WTC11 (cell line): ENCODE results near the gene ASB2. TPM values are rescaled to one million over a fixed set of nuclear protein-coding genes. Genes with fewer than 3 reads are reported as not detected.

Experiments used
- ATAC-seq: fragments of 200-7000 bp; cut with Tn5 transposase; 2 replicates; pipeline ENCODE4 v1.10.0; 2021; ENCODE audit warnings: mild to moderate bottlenecking, moderate library complexity
- CTCF ChIA-PET: fragments of 300-600 bp; sonication (Branson Sonifier 250); formaldehyde crosslinking; loops from one replicate; lab custom pipeline; 2021; ENCODE audit warnings: antibody characterized with exemption; lab: Charles Lee
- POLR2A ChIA-PET: fragments of 350-600 bp; sonication (Branson Sonifier 250); formaldehyde crosslinking; loops from one replicate; lab custom pipeline; 2021; ENCODE audit warnings: antibody characterized with exemption; lab: Charles Lee
- DNase-seq: peaks from one replicate; pipeline ENCODE4 v3.0.0; 2021; ENCODE audit warnings: low spot score
- H3K27ac Mint-ChIP-seq: 2 replicates; pipeline ENCODE4 v1.8.0; 2021; ENCODE audit warnings: mixed read lengths
- H3K27me3 Mint-ChIP-seq: 2 replicates; pipeline ENCODE4 v1.8.0; 2021; ENCODE audit warnings: low read depth, mild to moderate bottlenecking, moderate library complexity, mixed read lengths
- H3K36me3 Mint-ChIP-seq: 2 replicates; pipeline ENCODE4 v1.8.0; 2021; ENCODE audit warnings: mixed read lengths
- H3K4me1 Mint-ChIP-seq: 2 replicates; pipeline ENCODE4 v1.8.0; 2022; ENCODE audit warnings: mixed read lengths
- H3K4me3 Mint-ChIP-seq: 2 replicates; pipeline ENCODE4 v1.8.0; 2021; ENCODE audit warnings: mild to moderate bottlenecking, moderate library complexity, mixed read lengths
- H3K9me3 Mint-ChIP-seq: 2 replicates; pipeline ENCODE4 v1.8.0; 2021; ENCODE audit warnings: mixed read lengths
- AR ChIP-seq: fragments of 250-450 bp; sonication (Bioruptor Pico); IDR thresholded peaks from 2 replicates; pipeline ENCODE4 v1.9.0; 2021; ENCODE audit warnings: mild to moderate bottlenecking
- ARID4B ChIP-seq: sonication (generic); formaldehyde crosslinking; IDR thresholded peaks from 2 replicates; pipeline ENCODE4 v1.8.0; 2023; ENCODE audit warnings: missing genetic modification reagents, mild to moderate bottlenecking, borderline replicate concordance
- ATF3 ChIP-seq: sonication (generic); formaldehyde crosslinking; conservative IDR thresholded peaks from 2 replicates; pipeline ENCODE4 v1.8.1; 2022; ENCODE audit warnings: mild to moderate bottlenecking, missing genetic modification reagents
- E2F4 ChIP-seq: sonication (generic); formaldehyde crosslinking; IDR thresholded peaks from 2 replicates; pipeline ENCODE4 v1.8.1; 2022; ENCODE audit warnings: low read depth, mild to moderate bottlenecking, moderate library complexity, missing genetic modification reagents, borderline replicate concordance
- ELF4 ChIP-seq: sonication (generic); formaldehyde crosslinking; IDR thresholded peaks from 2 replicates; pipeline ENCODE4 v1.8.1; 2022; ENCODE audit warnings: low read depth, mild to moderate bottlenecking, moderate library complexity, missing genetic modification reagents
- FOXJ3 ChIP-seq: sonication (generic); formaldehyde crosslinking; IDR thresholded peaks from 2 replicates; pipeline ENCODE4 v1.9.0; 2021; ENCODE audit warnings: missing genetic modification reagents, mild to moderate bottlenecking, borderline replicate concordance
- HMGXB4 ChIP-seq: sonication (generic); formaldehyde crosslinking; IDR thresholded peaks from 2 replicates; pipeline ENCODE4 v1.8.1; 2023; ENCODE audit warnings: mild to moderate bottlenecking, moderate library complexity, missing genetic modification reagents
- JAZF1 ChIP-seq: fragments of 250-450 bp; sonication (Bioruptor Pico); IDR thresholded peaks from 2 replicates; pipeline ENCODE4 v1.9.0; 2021; ENCODE audit warnings: moderate library complexity, mild to moderate bottlenecking, inconsistent platforms
- NR1H2 ChIP-seq: sonication (generic); formaldehyde crosslinking; IDR thresholded peaks from 2 replicates; pipeline ENCODE4 v1.9.0; 2021; ENCODE audit warnings: mild to moderate bottlenecking, moderate library complexity, missing genetic modification reagents
- PREB ChIP-seq: sonication (generic); formaldehyde crosslinking; IDR thresholded peaks from 2 replicates; pipeline ENCODE4 v1.8.1; 2022; ENCODE audit warnings: mild to moderate bottlenecking, missing genetic modification reagents, moderate library complexity, borderline replicate concordance
- SMAD3 ChIP-seq: sonication (generic); formaldehyde crosslinking; IDR thresholded peaks from 2 replicates; pipeline ENCODE4 v1.8.0; 2022; ENCODE audit warnings: missing genetic modification reagents, mild to moderate bottlenecking, borderline replicate concordance
- SP1 ChIP-seq: sonication (generic); formaldehyde crosslinking; conservative IDR thresholded peaks from 2 replicates; pipeline ENCODE4 v1.8.1; 2022; ENCODE audit warnings: missing genetic modification reagents
- TEAD1 ChIP-seq: sonication (generic); formaldehyde crosslinking; IDR thresholded peaks from 2 replicates; pipeline ENCODE4 v1.8.0; 2022; ENCODE audit warnings: mild to moderate bottlenecking, missing genetic modification reagents
- ZBTB21 ChIP-seq: sonication (generic); formaldehyde crosslinking; IDR thresholded peaks from 2 replicates; pipeline ENCODE4 v1.8.1; 2023; ENCODE audit warnings: mild to moderate bottlenecking, missing genetic modification reagents, borderline replicate concordance
- ZNF138 ChIP-seq: sonication (generic); formaldehyde crosslinking; conservative IDR thresholded peaks from 2 replicates; pipeline ENCODE4 v1.8.1; 2022; ENCODE audit warnings: mild to moderate bottlenecking, moderate library complexity, missing genetic modification reagents
- ZNF263 ChIP-seq: sonication (generic); formaldehyde crosslinking; IDR thresholded peaks from 2 replicates; pipeline ENCODE4 v1.8.1; 2022; ENCODE audit warnings: low read depth, mild to moderate bottlenecking, moderate library complexity, missing genetic modification reagents
- ZNF671 ChIP-seq: fragments of 250-450 bp; sonication (Bioruptor Pico); IDR thresholded peaks from 2 replicates; pipeline ENCODE4 v1.8.0; 2021; ENCODE audit warnings: mild to moderate bottlenecking
- total RNA-seq: library from RNA; stranded (reverse); gene quantifications from 3 replicates; pipeline ENCODE4 v1.2.3, GENCODE V29; 2021

The ASB2 gene
- total RNA-seq, 1 experiment from 2014 or later: 0.37 TPM

GRCh38 chr14:93945070-93945399 is 31.3 kb downstream of the ASB2 start:
- no peak for DNase-seq
- ChIA-PET CTCF (interaction anchor here (1.0 to 1.6 kb wide), 3 partner anchors 25 to 57 kb away, joined by 3 to 4 read pairs (median 3); no protein-coding TSS in a partner anchor), POLR2A (no interaction called here)
- no peaks in the 10 kb centered on the region for H3K9me3 Mint-ChIP-seq
- peaks cover 4% of the 10 kb centered on the region; the same call in 1 of the 2 replicates for H3K27me3 Mint-ChIP-seq
- peaks cover 8% of the 10 kb centered on the region for H3K4me1 Mint-ChIP-seq
- no peak overlapping the region for H3K4me3 Mint-ChIP-seq
- TF ChIP-seq ZNF138 (CRISPR knock-in tag) (no peak), JAZF1 (CRISPR knock-in tag) (no peak)
- TF ChIP-seq, all 79 proteins: peak for 0
- no peak overlapping the region for H3K27ac Mint-ChIP-seq
- no peak for ATAC-seq
- H3K36me3 Mint-ChIP-seq: no peaks in the 10 kb centered on the region

- CTCF ChIA-PET: interaction anchor here (1.4 to 1.6 kb wide), 2 partner anchors 26 to 58 kb away, joined by 3 to 4 read pairs; no protein-coding TSS in a partner anchor
- no peak for ATAC-seq
- DNase-seq: no peak
- Mint-ChIP-seq H3K4me1 (peaks cover 8% of the 10 kb centered on the region), H3K27ac (no peak overlapping the region), H3K36me3 (no peaks in the 10 kb centered on the region), H3K4me3 (no peak overlapping the region), H3K9me3 (no peaks in the 10 kb centered on the region), H3K27me3 (peaks cover 8% of the 10 kb centered on the region)
- TF ChIP-seq ZNF671 (CRISPR knock-in tag): no peak
- TF ChIP-seq E2F4 (CRISPR knock-in tag): no peak
- POLR2A ChIA-PET: no interaction called here
These were observed 31.9 kb downstream of the ASB2 start for GRCh38 chr14:93944348-93945069.

GRCh38 chr14:93943930-93944329 is 32.4 kb downstream of the ASB2 start:
- H3K27me3 Mint-ChIP-seq: peaks cover 13% of the 10 kb centered on the region
- H3K4me1 Mint-ChIP-seq: peaks cover 8% of the 10 kb centered on the region
- ATAC-seq (no peak), DNase-seq (no peak)
- ChIA-PET CTCF (interaction anchor here (0.8 kb wide), 1 partner anchor 57 kb away, joined by 3 read pairs; no protein-coding TSS in a partner anchor), POLR2A (no interaction called here)
- TF ChIP-seq ATF3 (CRISPR knock-in tag) (no peak), HMGXB4 (no peak), FOXJ3 (CRISPR knock-in tag) (no peak), AR (CRISPR knock-in tag) (no peak), SMAD3 (CRISPR knock-in tag) (no peak), PREB (CRISPR knock-in tag) (no peak), NR1H2 (CRISPR knock-in tag) (no peak), SP1 (CRISPR knock-in tag) (no peak), TEAD1 (CRISPR knock-in tag) (no peak), ZBTB21 (no peak), ELF4 (CRISPR knock-in tag) (no peak), ARID4B (CRISPR knock-in tag) (no peak), ZNF263 (CRISPR knock-in tag) (no peak)
- no peaks in the 10 kb centered on the region for H3K9me3 Mint-ChIP-seq
- H3K36me3 Mint-ChIP-seq: no peaks in the 10 kb centered on the region
- no peak overlapping the region for H3K4me3 Mint-ChIP-seq
- H3K27ac Mint-ChIP-seq: no peak overlapping the region
